Memory B cell (primary cell): ENCODE measurements around the gene CHIA.

Source experiments
- ATAC-seq: fragments of 150-1000 bp; cut with Tn5 transposase; 2 replicates; pipeline ENCODE4 v1.10.0; 2021; ENCODE audit warnings: low read depth, mild to moderate bottlenecking, moderate library complexity
- DNase-seq, 2 donors: peaks; one replicate each; pipeline ENCODE4 v3.0.0; 2022; ENCODE audit warnings: low spot score in 2 of 2
- H3K27ac Mint-ChIP-seq: one replicate; pipeline ENCODE4 v1.8.0; 2022; ENCODE audit warnings: mild to moderate bottlenecking, moderate library complexity, mixed read lengths
- H3K27me3 Mint-ChIP-seq: one replicate; pipeline ENCODE4 v1.8.0; 2022; ENCODE audit warnings: mixed read lengths
- H3K36me3 Mint-ChIP-seq: one replicate; pipeline ENCODE4 v1.8.0; 2022; ENCODE audit warnings: mild to moderate bottlenecking, mixed read lengths
- H3K4me1 Mint-ChIP-seq: one replicate; pipeline ENCODE4 v1.8.0; 2022; ENCODE audit warnings: mixed read lengths
- H3K4me3 Mint-ChIP-seq: one replicate; pipeline ENCODE4 v1.8.0; 2022; ENCODE audit warnings: mild to moderate bottlenecking, moderate library complexity, mixed read lengths
- H3K9me3 Mint-ChIP-seq: one replicate; pipeline ENCODE4 v1.8.0; 2022; ENCODE audit warnings: mixed read lengths

Gene CHIA

GRCh38 chr1:111361761-111362160 is 71.1 kb downstream of the CHIA start:
- Mint-ChIP-seq H3K9me3 (no peaks in the 10 kb centered on the region), H3K4me3 (no peak overlapping the region), H3K27ac (no peak overlapping the region), H3K27me3 (peaks cover 12% of the 10 kb centered on the region), H3K4me1 (no peaks in the 10 kb centered on the region), H3K36me3 (no peaks in the 10 kb centered on the region)
- ATAC-seq (no peak), DNase-seq (no peak)

GRCh38 chr1:111364690-111365089 is 74.0 kb downstream of the CHIA start:
- Mint-ChIP-seq H3K4me3 (no peak overlapping the region), H3K9me3 (no peaks in the 10 kb centered on the region), H3K27ac (no peak overlapping the region), H3K36me3 (no peaks in the 10 kb centered on the region), H3K27me3 (peaks cover 12% of the 10 kb centered on the region), H3K4me1 (no peaks in the 10 kb centered on the region)
- DNase-seq = no peak
- ATAC-seq = no peak

GRCh38 chr1:111366256-111366655 is 75.6 kb downstream of the CHIA start:
- H3K36me3 Mint-ChIP-seq = peaks cover 1% of the 10 kb centered on the region
- H3K4me1 Mint-ChIP-seq = no peaks in the 10 kb centered on the region
- ATAC-seq (no peak), DNase-seq (no peak)
- peaks cover 14% of the 10 kb centered on the region for H3K27me3 Mint-ChIP-seq
- no peak overlapping the region for H3K27ac Mint-ChIP-seq
- no peaks in the 10 kb centered on the region for H3K9me3 Mint-ChIP-seq
- no peak overlapping the region for H3K4me3 Mint-ChIP-seq

- Mint-ChIP-seq H3K4me3 (no peak overlapping the region), H3K4me1 (no peaks in the 10 kb centered on the region), H3K36me3 (peaks cover 1% of the 10 kb centered on the region), H3K27ac (no peak overlapping the region), H3K27me3 (peaks cover 17% of the 10 kb centered on the region), H3K9me3 (no peaks in the 10 kb centered on the region)
- DNase-seq (no peak), ATAC-seq (no peak)
Observed at GRCh38 chr1:111369177-111369576, 78.5 kb downstream of the CHIA start.

GRCh38 chr1:111369645-111370044 is 79.0 kb downstream of the CHIA start:
- peaks cover 16% of the 10 kb centered on the region for H3K27me3 Mint-ChIP-seq
- H3K9me3 Mint-ChIP-seq = no peaks in the 10 kb centered on the region
- no peak for ATAC-seq
- no peak for DNase-seq
- peaks cover 1% of the 10 kb centered on the region for H3K36me3 Mint-ChIP-seq
- no peak overlapping the region for H3K4me3 Mint-ChIP-seq
- H3K4me1 Mint-ChIP-seq = no peaks in the 10 kb centered on the region
- no peak overlapping the region for H3K27ac Mint-ChIP-seq
